Skeletal muscle satellite cell (primary cell): ENCODE measurements around the gene SSBP2.
"Not testable (repeated sequence)": the region's sequence is repeated elsewhere in the genome, so short reads cannot be mapped to it uniquely, and the experiment has no call there.

Source experiments
- H3K27me3 ChIP-seq: 2 replicates; pipeline ENCODE4 v1.7.0; 2013; ENCODE audit warnings: low read length; ENCODE audit not compliant: control insufficient read depth, insufficient read depth
- H3K36me3 ChIP-seq: 2 replicates; pipeline ENCODE4 v1.7.0; 2013; ENCODE audit warnings: mild to moderate bottlenecking, control low read depth, low read length; ENCODE audit not compliant: insufficient read depth
- H3K4me1 ChIP-seq: 2 replicates; pipeline ENCODE4 v1.7.0; 2013; ENCODE audit warnings: low read length; ENCODE audit not compliant: control insufficient read depth, insufficient read depth
- H3K4me2 ChIP-seq: 2 replicates; pipeline ENCODE4 v1.7.0; 2013; ENCODE audit warnings: mild to moderate bottlenecking, low read length
- H3K4me3 ChIP-seq: 2 replicates; pipeline ENCODE4 v1.7.0; 2013; ENCODE audit warnings: low read length
- H3K9ac ChIP-seq: 2 replicates; pipeline ENCODE4 v1.7.0; 2013; ENCODE audit warnings: mild to moderate bottlenecking, low read depth, low read length, moderate library complexity
- H3K9me3 ChIP-seq: replicated peaks from 2 replicates; pipeline ENCODE4 v1.7.0; 2013; ENCODE audit warnings: mild to moderate bottlenecking, control low read depth, low read length

The SSBP2 gene

DNA sequence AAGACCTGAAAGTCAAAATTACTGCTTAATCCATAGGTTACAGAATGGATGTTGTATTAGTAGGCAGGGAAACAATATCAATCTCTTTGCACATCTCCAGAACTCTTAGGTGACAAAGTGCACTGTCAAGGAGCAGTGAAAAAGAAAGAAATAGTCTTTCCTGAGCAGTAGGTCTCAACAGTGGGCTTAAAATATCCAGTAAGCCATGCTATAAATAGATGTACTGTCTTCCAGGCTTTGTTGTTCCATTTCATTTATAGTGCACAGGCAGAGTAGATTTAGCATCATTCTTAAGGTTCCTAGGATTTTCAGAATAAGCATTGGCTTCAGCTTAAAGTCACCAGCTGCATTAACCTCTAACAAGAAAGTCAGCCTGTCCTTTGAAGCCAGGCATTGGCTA is 50.7 kb downstream of the SSBP2 start:
- no peaks in the 10 kb centered on the region for H3K4me1 ChIP-seq
- H3K9me3 ChIP-seq: no peaks in the 10 kb centered on the region
- no peak overlapping the region for H3K9ac ChIP-seq
- H3K27me3 ChIP-seq: no peaks in the 10 kb centered on the region
- H3K4me2 ChIP-seq: no peak overlapping the region
- no peaks in the 10 kb centered on the region for H3K36me3 ChIP-seq
- H3K4me3 ChIP-seq: no peak overlapping the region

- Histone ChIP-seq H3K4me3 (no peak overlapping the region), H3K9me3 (no peaks in the 10 kb centered on the region), H3K4me2 (no peak overlapping the region), H3K27me3 (no peaks in the 10 kb centered on the region), H3K36me3 (no peaks in the 10 kb centered on the region), H3K9ac (no peak overlapping the region), H3K4me1 (no peaks in the 10 kb centered on the region)
These were observed 52.1 kb downstream of the SSBP2 start for GRCh38 chr5:81698813-81699212.

DNA sequence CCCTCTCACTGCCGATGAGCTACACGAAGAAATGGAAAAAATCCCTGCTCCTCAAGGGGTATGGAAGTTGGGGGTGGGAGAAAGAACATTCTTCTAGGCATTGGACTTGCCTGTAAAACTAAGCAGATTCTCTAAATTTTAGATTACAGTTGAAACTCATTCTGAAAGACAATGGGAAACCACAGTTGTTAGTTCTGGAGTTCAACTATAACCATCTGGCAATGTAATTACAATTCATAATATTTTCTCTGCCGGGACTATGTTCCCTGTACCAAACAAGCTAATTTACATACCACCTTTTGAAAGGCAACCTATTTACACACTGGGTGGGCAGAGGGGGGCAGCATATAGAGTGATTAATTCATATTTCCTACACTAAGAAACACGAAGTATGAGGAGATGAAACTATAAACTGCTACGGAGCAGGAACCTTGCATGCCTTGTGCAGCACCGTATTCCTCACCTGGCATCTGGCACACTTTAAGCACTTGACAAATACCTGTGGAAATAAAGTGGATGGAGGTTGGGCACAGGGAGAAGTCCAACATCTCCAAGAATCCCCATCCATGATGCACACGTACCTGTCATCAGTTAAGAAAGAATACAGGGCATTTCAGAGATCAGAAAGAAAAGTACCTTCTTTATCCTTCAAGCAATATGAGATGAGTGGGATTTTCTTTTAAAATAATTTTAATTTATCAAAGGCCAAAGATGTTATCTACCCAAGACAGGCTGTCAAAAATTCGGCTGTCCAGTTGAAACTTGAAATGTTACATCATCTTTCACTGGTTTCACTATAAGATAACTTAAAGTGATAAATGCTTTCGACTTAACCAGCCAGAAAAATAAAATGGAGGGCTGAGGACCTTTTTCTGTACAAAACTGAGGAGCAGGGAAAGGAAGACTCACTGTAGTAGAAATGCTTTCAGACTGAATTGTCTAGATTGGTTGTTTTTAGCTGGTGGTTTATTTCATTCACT is 54.2 kb downstream of the SSBP2 start:
- H3K36me3 ChIP-seq: no peaks in the 10 kb centered on the region
- H3K4me3 ChIP-seq: no peak overlapping the region
- H3K9ac ChIP-seq: no peak overlapping the region
- H3K27me3 ChIP-seq: no peaks in the 10 kb centered on the region
- no peaks in the 10 kb centered on the region for H3K4me1 ChIP-seq
- no peaks in the 10 kb centered on the region for H3K9me3 ChIP-seq
- no peak overlapping the region for H3K4me2 ChIP-seq

GRCh38 chr5:81694726-81695125 is 56.2 kb downstream of the SSBP2 start:
- no peaks in the 10 kb centered on the region for H3K27me3 ChIP-seq
- no peak overlapping the region for H3K9ac ChIP-seq
- no peak overlapping the region for H3K4me2 ChIP-seq
- H3K4me3 ChIP-seq: no peak overlapping the region
- H3K36me3 ChIP-seq: no peaks in the 10 kb centered on the region
- no peaks in the 10 kb centered on the region for H3K4me1 ChIP-seq
- H3K9me3 ChIP-seq: no peaks in the 10 kb centered on the region

GRCh38 chr5:81688215-81688614 is 62.7 kb downstream of the SSBP2 start:
- no peak overlapping the region for H3K4me2 ChIP-seq
- H3K27me3 ChIP-seq: no peaks in the 10 kb centered on the region
- H3K9ac ChIP-seq: no peak overlapping the region
- H3K9me3 ChIP-seq: no peaks in the 10 kb centered on the region
- no peaks in the 10 kb centered on the region for H3K4me1 ChIP-seq
- no peak overlapping the region for H3K4me3 ChIP-seq
- no peaks in the 10 kb centered on the region for H3K36me3 ChIP-seq

DNA sequence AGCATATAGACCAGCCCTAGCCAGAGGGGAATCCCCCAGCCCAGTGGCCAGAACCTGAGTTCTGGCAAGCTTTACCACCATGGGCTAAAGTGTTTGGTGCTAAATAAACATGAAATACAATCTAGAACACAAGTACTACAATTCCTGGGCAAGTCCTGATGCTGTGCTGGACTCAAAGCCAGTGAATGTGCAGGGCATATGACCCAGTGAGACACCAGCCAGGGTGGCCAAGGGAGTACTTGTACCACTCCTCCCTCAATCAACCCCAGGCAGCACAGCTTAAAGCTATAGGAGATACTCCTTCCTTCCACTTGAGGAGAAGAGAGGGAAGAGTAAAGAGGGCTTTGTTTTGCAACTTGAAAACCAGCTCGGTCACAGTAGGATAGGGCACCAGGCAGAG is 63.6 kb downstream of the SSBP2 start:
- no peaks in the 10 kb centered on the region for H3K4me1 ChIP-seq
- no peak overlapping the region for H3K9ac ChIP-seq
- no peak overlapping the region for H3K4me2 ChIP-seq
- H3K9me3 ChIP-seq: no peaks in the 10 kb centered on the region
- H3K27me3 ChIP-seq: no peaks in the 10 kb centered on the region
- H3K4me3 ChIP-seq: no peak overlapping the region
- H3K36me3 ChIP-seq: no peaks in the 10 kb centered on the region

GRCh38 chr5:81685471-81685870 is 65.4 kb downstream of the SSBP2 start:
- H3K9me3 ChIP-seq: no peaks in the 10 kb centered on the region
- H3K4me3 ChIP-seq: no peak overlapping the region

GRCh38 chr5:81679885-81680284 is 71.0 kb downstream of the SSBP2 start:
- Histone ChIP-seq H3K27me3 (no peaks in the 10 kb centered on the region), H3K36me3 (no peaks in the 10 kb centered on the region), H3K9me3 (no peaks in the 10 kb centered on the region), H3K4me1 (no peaks in the 10 kb centered on the region), H3K4me3 (no peak overlapping the region), H3K9ac (no peak overlapping the region), H3K4me2 (no peak overlapping the region)

More at GRCh38 chr5:81685471-81685870, 65.4 kb downstream of the SSBP2 start:
- Histone ChIP-seq H3K36me3 (no peaks in the 10 kb centered on the region), H3K27me3 (no peaks in the 10 kb centered on the region), H3K9ac (no peak overlapping the region), H3K4me2 (no peak overlapping the region), H3K4me1 (no peaks in the 10 kb centered on the region)

- Histone ChIP-seq H3K4me2 (no peak overlapping the region), H3K36me3 (no peaks in the 10 kb centered on the region)
These were observed 75.5 kb downstream of the SSBP2 start for GRCh38 chr5:81675420-81675819.

DNA sequence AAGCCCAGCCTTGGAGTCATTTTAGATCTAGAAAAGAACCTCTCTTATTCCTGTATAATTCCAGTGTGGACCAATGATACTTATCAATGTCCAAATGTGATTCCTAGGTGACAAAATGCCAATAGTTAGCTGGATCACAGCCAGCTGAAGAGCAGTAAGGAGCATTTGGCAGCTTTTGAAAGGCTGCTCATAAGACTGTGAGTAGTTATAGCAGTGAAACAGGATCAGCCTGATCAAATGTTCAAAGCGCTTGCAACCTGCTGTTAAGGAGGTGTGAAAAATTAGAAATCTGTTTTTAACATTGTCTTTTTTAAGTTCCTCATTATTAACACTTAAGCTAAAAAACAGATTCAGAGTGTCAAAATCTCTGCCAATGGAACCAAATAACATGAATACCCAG is 85.1 kb downstream of the SSBP2 start:
- Histone ChIP-seq H3K4me1 (no peaks in the 10 kb centered on the region), H3K4me3 (no peak overlapping the region), H3K4me2 (no peak overlapping the region), H3K36me3 (no peaks in the 10 kb centered on the region), H3K9ac (no peak overlapping the region), H3K9me3 (no peaks in the 10 kb centered on the region), H3K27me3 (no peaks in the 10 kb centered on the region)

More at GRCh38 chr5:81675420-81675819, 75.5 kb downstream of the SSBP2 start:
- Histone ChIP-seq H3K4me3 (no peak overlapping the region), H3K4me1 (no peaks in the 10 kb centered on the region), H3K9ac (no peak overlapping the region), H3K27me3 (no peaks in the 10 kb centered on the region), H3K9me3 (no peaks in the 10 kb centered on the region)

DNA sequence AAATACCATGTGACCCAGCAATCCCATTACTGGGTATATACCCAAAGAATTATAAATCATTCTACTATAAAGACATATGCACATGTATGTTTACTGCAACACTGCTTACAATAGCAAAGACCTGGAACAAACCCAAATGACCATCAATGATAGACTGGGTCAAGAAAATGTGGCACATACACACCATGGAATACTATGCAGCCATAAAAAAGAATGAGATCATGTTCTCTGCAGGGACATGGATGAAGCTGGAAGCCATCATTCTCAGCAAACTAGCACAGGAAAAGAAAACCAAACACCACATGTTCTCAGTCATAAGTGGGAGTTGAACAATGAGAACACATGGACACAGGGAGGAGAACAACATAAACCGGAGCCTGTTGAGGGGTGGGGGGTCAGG is 90.3 kb downstream of the SSBP2 start:
- not testable (repeated sequence) for H3K4me3 ChIP-seq, H3K4me1 ChIP-seq, H3K27me3 ChIP-seq, H3K9me3 ChIP-seq, H3K36me3 ChIP-seq, H3K9ac ChIP-seq, H3K4me2 ChIP-seq

DNA sequence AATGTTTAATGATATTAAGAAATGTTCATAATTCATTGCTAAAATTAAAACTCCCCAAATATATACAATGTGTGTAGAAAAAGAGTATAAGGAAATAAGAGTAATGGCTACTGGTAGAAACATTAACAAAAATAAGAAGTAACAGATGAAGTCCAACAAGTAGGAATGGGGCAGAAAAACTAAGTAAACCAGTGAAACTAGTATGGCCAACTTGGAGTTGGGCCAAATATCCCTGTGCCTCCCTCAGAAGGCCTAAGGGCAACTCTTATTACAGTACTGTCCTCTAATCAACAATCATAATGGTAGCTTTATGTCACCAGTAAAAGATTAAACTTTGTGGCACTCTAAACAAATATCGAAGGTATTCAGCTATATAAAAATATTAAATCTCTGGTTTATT is 93.5 kb downstream of the SSBP2 start:
- no peaks in the 10 kb centered on the region for H3K36me3 ChIP-seq
- no peaks in the 10 kb centered on the region for H3K9me3 ChIP-seq
- no peak overlapping the region for H3K9ac ChIP-seq
- no peak overlapping the region for H3K4me3 ChIP-seq
- no peaks in the 10 kb centered on the region for H3K27me3 ChIP-seq
- H3K4me2 ChIP-seq: no peak overlapping the region
- no peaks in the 10 kb centered on the region for H3K4me1 ChIP-seq
